HG02981 (cell line): ENCODE measurements around the gene GCG.

ENCODE experiments used
- ATAC-seq: cut with Tn5 transposase; IDR thresholded peaks from one replicate; pipeline ENCODE4 v1.9.1; 2021; ENCODE audit warnings: mild to moderate bottlenecking, moderate library complexity; ENCODE audit not compliant: unreplicated experiment

GCG gene

GRCh38 chr2:162106146-162106551, 45.9 kb downstream of the GCG start:
- no peak for ATAC-seq

- ATAC-seq, result no peak
These were observed 48.5 kb downstream of the GCG start for GRCh38 chr2:162103443-162104009.

- ATAC-seq, result no peak
These were observed 51.5 kb downstream of the GCG start for GRCh38 chr2:162100579-162100978.

- ATAC-seq, result no peak
These were observed 52.2 kb downstream of the GCG start for GRCh38 chr2:162099836-162100235.
